ENCODE measurements around the gene PSMA5.
"Not testable (repeated sequence)": the region's sequence is repeated elsewhere in the genome, so short reads cannot be mapped to it uniquely, and the experiment has no call there.

PSMA5 gene

GRCh38 chr1:109391626-109392025 lies 34.6 kb downstream of the PSMA5 start:
- no peak for DNase-seq

DNA sequence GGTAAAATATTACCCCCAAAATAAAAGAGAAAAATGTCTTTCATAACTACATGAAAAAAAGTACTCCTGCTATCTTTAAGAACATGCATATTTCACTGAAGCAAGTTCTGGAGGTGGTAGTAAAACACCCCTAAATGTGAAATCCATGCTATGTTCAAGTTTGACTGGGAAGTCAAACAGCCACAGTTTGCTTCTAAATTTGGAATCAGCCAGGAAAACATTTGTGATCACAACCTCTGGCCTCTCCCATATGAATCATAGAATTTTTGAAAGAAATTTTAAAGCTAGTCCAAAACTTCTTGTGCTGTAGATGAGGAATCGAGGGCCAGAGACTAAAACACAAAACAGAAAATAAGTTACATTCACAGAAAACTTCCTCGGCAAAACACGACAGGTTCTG lies 35.1 kb downstream of the PSMA5 start:
- DNase-seq: no peak

GRCh38 chr1:109389638-109390341 lies 36.5 kb downstream of the PSMA5 start:
- DNase-seq: no peak

DNA sequence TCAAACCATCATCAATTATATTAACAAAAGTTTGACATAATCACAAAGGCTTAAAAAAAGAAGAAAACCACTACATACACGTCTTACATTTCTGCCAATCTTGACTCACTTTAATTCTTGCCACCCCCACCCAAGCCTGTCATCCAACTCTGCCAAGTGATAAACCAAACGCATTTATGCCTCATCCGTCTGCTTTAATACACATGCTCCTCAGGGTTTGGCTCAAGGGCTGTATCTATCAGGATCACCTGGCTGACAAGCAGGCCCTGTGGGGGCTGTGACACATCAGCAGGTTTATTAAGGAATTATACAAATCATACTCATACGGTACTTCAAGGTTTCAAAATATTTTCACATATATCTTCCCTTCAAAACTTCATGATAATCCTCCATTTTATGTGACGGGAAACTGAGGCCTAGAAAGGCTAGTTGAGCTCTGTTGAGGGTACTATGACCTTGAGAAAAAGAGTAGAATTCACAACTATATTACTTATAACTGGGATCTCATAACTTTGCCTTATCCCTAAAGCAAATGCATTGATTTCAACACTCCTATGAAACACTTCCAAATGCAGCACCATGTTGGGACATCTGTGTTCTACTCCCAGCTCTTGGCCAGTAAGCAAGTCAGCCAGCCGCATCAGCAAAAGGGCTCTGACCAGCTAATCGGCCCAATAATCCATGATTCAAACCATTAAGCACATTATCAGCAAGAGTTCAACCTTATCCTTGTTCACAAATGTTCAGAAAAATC lies 37.2 kb downstream of the PSMA5 start:
- DNase-seq: no peak

GRCh38 chr1:109388208-109388711 lies 38.0 kb downstream of the PSMA5 start:
- DNase-seq: no peak

GRCh38 chr1:109386054-109386717 lies 40.1 kb downstream of the PSMA5 start:
- no peak for DNase-seq

DNA sequence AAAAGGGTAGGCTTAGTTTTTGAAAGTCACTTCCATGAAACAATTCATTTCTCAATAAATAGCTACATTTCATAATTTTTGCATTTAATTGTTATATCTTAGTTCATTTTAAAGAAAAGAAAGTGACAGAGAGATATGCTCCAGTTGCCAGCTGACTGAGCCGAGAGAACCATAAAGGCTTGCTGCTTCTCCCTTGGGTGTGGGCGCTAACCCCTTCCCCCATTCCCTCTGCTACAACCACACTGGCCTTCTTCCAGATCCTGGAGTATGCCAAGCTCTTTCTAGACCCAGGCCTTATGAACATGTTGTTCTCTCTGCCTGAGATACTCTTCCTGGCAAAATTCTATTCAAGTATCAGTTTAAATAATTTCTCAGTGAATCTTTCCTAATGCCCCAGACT lies 40.8 kb downstream of the PSMA5 start:
- no peak for DNase-seq

DNA sequence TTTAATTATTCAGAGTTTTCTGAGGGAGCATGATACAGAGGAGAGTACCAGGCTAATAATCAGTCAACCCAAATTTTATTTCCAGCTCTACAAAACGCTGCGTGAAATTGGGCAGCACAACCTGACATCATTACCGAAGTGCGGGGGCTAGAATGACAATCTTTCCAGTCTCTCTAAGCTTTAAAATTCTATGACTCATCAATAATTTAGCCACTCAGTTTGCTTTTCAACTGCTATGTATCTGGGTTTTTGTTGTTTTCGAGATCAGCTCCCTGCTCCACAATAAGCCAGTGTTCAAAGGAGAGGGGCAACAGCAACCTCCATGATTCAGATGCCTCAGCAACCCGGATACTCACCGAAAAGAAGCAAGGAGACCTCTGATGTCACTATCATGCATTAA lies 42.4 kb downstream of the PSMA5 start:
- no peak for DNase-seq

DNA sequence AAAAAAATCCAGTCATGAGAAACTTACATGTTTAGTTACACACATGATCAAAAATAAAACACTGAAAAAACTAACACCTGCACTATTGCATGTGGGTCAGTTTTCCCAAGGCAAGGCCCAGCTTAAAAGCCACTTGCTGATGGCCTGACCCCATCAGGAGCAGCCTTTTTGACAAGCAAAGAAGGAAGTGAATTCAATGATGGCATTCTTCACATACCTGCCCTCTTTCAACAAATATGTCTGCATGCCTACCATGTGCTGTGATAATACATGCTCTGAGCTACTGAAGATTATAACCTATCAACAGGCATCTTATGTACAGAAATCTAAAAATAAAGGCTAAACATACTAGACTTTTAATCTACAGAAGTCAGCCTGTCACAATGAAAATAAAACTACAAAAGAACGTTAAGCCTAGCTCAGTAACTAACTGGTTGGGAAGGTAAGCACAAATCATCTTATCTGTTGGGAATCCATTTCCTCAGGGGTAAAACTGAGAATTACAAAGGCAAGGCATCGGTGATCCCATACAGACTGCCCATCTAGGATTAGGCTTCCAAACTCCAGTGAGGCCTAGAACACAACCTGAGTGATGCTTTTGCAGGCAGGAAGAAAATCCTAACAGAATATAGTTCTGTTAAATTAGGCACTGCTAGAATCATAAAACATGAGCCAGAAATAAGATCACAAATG lies 43.0 kb downstream of the PSMA5 start:
- DNase-seq: no peak

DNA sequence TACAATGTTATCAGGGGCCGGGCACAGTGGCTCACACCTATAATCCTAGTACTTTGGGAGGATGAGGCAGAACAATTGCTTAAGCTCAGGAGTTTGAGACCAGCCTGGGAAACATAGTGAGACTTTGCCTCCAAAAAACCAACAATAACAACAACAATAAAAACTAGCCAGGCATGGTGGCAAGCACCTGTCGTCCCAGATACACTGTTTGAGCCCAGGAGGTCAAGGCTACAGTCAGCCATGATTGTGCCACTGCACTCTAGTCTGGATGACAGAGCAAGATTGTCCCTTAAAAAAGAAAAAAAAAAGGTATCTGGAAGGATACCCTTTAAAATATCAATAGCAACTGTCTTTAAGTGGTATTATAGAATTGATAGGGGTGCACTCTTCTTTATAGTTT lies 44.7 kb downstream of the PSMA5 start:
- DNase-seq: no peak

DNA sequence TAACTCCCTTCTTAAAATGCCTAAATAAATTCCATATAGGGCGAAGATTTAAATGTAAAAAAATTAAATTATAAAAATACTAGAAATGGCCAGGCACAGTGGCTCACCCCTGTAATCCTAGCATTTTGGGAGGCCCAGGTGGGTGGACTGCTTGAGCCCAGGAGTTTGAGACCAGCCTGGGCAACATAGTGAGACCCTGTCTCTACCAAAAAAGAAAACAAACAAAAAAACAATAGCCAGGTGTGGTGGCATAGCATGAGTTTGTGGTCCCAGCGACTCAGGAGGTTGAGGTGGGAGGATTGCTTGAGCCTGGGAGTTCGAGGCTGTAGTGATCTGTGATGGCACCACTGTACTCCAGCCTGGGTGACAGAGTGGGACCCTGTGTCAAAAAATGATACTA lies 46.3 kb downstream of the PSMA5 start:
- DNase-seq: no peak

DNA sequence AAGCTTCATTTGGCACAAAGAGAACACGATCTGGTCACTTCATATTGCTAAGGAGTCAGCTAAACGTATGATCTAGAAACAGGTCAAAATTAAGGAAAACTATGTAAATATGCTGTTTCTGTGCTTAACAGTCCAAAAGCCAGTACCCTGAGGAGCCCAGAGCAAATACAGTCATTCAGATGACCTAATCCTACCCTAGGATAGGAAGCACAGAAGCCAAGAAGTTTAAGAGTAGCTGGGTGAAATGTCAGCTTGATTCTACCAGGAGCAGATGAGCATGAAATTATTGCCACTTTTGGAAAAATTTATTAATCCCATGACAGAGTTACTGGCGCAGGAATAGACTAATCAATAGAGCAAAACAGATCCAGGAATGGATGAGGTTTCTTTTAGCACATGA lies 46.8 kb downstream of the PSMA5 start:
- DNase-seq: no peak

DNA sequence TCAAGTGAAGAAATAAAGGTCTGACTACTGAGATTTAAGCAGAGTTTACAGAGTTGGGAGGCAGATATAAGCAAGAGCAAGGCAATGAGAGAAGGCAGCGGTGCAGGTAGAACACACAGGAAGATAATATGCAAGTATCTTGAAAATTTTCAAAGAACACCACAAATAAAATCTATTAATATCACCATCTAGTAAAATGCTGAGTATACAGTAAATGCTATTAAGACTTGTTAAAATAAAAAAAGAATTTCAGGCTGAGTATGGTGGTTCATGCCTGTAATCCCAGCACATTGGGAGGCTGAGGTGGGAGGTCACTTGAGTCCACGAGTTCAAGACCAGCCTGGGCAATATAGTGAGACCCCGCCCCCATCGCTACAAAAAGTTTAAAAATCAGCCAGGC lies 48.5 kb downstream of the PSMA5 start:
- no peak for DNase-seq

- not testable (repeated sequence) for DNase-seq
These were observed 52.6 kb downstream of the PSMA5 start for GRCh38 chr1:109373696-109374095.

DNA sequence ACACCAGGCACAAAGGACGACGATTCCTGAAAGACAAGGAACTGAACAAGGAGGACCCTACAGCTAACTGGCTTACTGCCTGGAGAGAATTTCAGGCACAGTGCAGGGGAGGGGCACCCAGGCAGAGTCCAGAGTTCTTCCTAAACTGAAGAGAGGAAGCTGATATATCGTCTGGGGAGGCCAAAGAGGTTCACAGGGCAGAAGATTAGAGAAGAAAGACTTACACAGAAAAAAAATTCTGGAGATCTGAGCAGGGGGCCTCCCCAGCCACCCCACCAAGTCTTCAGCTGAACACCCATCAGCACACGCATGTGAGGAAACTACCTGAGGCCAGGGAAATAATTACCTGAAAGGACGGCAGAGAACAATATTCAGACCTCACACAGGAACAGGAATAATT lies 53.1 kb downstream of the PSMA5 start:
- DNase-seq: no peak

DNA sequence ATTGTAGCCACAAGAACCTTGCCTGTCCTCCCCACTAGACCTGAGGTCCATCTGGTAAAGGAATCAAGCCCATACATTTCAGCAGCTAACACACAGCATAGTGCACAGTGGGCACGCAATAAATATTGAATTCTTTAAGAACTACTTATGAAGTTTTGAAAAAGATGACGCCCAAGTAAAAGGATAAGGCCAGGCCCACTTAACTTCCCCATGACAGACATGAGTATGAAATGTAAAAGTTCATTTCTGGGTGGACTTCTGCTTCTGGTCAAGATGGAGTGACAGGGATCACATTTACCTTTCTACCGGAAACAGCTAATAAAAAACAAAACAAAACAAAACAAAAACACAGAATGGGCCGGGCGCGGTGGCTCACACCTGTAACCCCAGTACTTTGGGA lies 54.0 kb downstream of the PSMA5 start:
- no peak for DNase-seq

DNA sequence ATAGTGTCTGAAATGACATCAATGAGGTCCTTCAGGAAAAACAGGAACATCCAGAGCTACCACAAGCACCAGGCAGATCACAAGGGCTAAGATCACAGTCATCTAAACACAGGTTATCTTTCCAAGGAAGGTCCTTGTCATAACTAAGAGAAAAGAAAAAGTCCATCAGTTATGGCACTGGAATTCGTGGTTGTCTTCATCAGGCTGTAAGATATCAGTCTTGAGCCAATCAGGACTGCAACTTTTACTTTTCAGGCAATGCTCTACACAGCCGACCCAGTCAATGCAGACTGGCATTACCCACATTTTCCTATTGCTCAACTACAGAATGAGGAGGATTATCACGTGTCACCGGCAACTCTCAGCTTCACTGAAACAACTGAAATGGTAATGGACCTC lies 54.9 kb downstream of the PSMA5 start:
- DNase-seq: no peak

GRCh38 chr1:109370712-109371340 lies 55.4 kb downstream of the PSMA5 start:
- DNase-seq: no peak

GRCh38 chr1:109369167-109369746 lies 57.0 kb downstream of the PSMA5 start:
- no peak for DNase-seq

DNA sequence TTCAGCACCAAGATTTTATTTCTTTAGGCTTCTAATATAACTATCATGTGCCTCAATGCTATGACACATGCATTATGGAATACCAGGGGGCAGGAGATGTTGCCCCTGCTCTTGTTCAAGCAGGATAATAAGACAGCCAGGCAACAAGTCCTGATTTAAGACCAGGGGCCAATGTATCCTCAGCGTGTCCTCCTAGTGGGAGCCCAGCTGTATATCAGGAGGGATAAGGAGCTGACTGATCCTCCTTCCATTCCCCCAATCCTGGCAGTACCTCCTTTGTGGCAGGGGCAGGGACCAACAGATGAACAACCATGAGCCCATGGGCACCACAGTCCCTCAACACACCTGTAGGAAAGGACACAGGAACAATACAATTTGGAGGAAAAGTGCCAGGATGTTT lies 57.8 kb downstream of the PSMA5 start:
- no peak for DNase-seq

DNA sequence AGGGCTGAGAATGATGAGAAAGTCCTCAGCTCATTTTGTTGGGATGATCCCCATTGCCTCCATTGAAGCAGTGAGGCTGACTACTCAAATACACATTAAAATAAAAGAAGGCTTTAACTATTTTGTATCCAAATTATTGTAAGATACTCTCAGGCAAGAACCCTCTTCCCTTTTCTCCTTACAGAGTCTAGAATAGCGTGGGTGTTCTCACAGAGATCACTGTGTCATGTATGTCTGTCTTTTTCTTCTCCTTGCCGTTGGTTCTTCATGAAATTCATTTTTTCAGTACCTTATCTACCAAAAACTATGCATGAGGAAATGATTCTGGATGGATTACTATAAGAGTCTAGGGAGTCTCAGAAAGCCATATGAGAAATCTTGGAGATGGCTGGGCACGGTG lies 58.6 kb downstream of the PSMA5 start:
- no peak for DNase-seq

- DNase-seq: no peak
These were observed 60.5 kb downstream of the PSMA5 start for GRCh38 chr1:109365642-109366204.

Measured in NCI-H1105 treated with DMSO at 0.1 percent for 48 hours (cell line).